HG02642 (cell line): ENCODE results near the gene MAST4.

Experiments used
- ATAC-seq: cut with Tn5 transposase; IDR thresholded peaks from one replicate; pipeline ENCODE4 v1.9.1; 2021; ENCODE audit warnings: mild to moderate bottlenecking; ENCODE audit not compliant: unreplicated experiment, poor library complexity

The MAST4 gene

DNA sequence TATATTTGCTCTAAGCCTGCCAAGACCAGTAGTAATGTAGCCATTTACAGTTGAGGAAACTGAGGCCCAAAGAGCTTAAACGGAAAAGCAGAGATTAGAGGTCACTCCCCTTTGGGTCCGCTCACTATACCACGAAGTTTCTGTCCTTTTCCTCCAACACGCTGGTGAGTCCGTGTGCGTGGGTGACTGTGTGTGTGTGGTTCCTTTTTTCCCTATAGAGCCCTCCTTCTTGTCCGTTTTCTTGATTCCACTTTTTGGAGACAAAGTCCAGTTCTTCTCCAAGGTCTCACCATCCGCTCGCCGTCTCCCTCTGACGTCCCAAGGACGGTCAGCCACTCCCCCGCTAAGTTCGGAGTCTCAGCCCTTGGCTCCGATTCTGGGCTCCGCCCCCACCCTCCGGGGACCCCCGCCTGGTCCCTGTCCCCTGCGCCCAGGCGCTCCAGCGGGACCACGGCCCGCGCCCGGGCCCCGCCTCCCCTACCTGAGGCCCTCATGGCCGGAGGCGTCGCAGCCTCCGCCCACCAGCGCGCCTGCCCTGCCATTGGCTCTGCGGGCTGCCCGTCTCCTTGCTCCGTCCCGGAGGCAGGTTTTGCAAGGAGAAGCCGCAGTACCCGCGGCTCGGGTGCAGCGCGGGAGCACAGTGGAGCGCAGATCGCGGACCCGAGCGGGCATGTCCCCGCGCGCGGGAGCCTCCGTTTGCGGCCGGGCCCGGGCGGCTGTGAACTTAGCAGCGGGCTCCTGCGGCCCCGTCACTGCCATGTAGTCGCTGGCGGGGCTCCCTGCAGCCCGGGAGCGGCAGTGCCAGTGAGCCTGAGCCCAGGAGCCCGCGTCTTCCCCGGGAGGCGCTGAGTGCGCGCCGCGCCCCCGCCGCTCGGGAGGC is at the start of gene MAST4:
TSS of gene MAST4 (plus strand) at position 638 of the 880 bp plus-strand sequence. CDS start 263 bp downstream, outside the sequence.
- peak; percentile 99 for ATAC-seq

GRCh38 chr5:66546541-66546940 is 49.7 kb upstream of the MAST4 start:
- no peak for ATAC-seq

DNA sequence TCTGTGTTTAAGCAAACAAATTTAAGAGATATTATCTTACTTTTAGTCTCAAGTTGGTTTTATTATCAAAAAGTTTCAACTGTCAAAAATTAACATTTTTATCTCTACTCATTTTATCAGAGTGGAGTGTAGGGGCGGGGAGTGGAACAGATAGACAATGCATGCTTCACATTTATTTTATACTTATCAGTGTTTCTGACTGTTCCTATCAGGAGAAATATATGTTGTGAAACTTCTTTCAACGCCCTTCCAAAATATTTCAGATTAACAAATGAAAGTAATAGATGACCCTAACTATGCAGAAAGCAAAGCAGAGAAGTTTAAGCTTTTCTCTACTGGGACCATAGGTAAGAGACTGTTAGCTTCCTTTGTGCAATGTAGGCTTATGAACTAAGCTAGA is 44.9 kb upstream of the MAST4 start:
- no peak for ATAC-seq

- ATAC-seq: no peak
Measured at GRCh38 chr5:66551945-66552344, 44.2 kb upstream of the MAST4 start.

GRCh38 chr5:66553368-66553912 is 42.8 kb upstream of the MAST4 start:
- ATAC-seq: no peak

DNA sequence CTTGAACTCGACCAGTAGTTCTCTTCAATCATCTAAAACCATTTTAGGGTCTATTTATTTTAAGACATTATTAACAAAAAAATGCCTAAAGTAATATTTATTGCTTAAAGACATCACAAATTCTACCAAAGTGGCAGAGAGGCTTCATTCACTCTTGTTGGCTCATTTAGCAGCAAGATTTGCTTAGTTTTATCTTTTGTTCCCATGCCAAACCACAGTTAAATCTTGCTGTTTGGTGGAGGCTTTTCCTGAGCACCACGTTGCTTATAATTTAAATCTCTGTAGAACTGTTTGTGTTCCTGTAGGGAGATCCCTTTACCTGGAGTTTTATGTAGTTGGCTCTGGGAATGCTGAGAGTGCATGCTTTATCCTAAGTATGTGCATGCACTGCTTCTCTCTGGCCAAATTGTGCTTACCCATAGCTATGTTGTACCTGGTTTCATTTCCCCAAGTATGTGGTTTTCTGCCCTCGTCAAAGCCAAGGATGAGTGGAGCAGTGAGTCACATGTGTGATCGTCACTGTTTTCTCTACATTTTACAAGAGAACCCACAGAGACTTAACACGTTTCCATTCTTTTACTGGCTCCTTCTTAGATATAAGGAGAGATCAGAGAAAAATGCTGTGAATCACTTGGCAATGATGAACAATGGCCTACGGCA is 42.1 kb upstream of the MAST4 start:
- ATAC-seq: peak; percentile 99

DNA sequence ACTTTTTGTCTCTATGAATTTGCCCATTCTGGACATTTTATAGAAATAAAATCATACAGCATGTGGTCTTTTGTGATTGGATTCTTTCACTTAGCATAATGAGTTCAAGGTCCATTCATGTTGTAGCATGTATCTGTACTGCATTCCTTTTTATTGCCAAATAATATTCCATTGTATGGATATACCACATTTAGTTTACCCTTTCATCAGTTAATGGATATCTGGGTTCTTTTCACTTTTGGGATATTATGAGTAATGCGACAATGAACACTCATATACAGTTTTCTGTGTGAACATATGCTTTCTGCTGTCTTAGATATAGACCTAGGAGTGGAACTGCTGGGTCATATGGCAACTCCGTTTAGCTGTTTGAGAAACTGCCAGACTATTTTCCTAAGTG is 41.3 kb upstream of the MAST4 start:
- no peak for ATAC-seq

- ATAC-seq: peak; percentile 40
Measured at GRCh38 chr5:66558560-66558959, 37.6 kb upstream of the MAST4 start.

GRCh38 chr5:66560371-66560770 is 35.8 kb upstream of the MAST4 start:
- no peak for ATAC-seq

- ATAC-seq: no peak
Measured at GRCh38 chr5:66561256-66561990, 34.8 kb upstream of the MAST4 start.

DNA sequence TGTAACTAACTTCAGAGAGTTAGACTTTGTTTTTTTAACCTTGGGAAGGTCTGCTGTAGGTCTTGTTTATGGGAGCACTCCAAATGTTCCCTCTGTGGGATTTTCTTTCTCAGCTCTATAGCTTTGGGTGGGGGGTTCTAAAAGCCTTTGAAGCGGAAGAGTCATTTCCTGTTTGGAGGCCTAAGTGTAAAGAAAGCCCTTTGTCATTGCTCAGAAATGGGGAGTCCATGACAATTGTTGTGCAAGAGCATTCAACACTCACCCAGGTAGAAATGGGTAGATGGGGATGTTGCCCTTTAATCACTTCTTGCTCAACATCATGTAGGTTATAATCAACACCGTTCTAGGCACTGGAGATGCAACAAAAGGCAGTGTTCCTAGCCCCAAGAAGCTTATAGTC is 30.3 kb upstream of the MAST4 start:
- no peak for ATAC-seq

GRCh38 chr5:66567474-66567873 is 28.7 kb upstream of the MAST4 start:
- ATAC-seq: no peak

- no peak for ATAC-seq
Measured at GRCh38 chr5:66570201-66570600, 26.0 kb upstream of the MAST4 start.

DNA sequence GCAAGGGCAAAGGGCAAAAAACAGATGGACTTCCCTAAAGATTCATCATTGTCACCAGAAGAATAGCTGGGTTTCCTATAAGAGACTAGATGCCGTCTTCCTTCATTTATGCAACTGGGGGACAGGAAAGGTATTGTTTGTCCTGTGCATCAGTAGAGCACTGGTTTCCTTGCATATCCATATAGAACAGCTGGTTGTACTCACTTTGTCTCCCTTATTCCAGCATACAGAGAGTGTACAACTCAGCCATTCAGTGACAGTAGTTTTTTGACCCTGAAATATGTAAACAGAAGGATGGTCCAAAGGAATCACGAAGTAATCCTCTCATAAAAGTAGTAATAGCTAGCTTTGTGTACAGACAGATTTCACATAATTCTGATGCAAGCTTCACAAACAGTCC is 22.5 kb upstream of the MAST4 start:
- ATAC-seq: no peak

DNA sequence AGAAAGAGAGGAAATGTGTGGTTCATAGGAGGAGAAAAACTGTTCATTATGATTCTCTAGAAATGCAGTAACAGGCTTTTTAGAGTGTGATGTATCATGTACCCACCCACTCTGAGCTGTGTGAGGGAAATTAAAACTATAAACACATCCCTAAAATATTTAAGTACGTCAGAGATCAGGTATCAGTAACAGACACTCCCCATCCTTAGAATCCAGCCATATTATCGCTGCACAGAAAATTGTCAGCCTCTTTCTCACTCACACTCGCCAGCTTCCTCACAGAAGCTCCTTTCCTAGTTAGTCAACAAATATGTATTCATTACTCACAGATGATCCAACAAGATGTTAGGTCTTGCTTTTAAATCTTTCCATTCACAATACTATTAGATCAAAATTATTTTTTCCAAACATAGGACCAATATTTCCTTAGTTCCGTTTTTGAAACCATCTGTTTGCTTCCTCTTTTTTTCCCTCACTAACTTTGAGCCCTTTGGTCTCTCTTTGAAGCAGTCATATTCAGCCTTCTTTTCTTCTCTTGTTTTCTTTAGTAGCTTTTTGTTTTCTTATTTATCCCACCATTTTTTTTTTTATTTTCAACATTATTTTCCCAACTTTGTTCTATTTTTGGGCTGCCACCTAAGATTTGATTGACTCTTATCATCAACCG is 13.6 kb upstream of the MAST4 start:
- ATAC-seq: no peak

- ATAC-seq: no peak
Measured at GRCh38 chr5:66585291-66585690, 10.9 kb upstream of the MAST4 start.

DNA sequence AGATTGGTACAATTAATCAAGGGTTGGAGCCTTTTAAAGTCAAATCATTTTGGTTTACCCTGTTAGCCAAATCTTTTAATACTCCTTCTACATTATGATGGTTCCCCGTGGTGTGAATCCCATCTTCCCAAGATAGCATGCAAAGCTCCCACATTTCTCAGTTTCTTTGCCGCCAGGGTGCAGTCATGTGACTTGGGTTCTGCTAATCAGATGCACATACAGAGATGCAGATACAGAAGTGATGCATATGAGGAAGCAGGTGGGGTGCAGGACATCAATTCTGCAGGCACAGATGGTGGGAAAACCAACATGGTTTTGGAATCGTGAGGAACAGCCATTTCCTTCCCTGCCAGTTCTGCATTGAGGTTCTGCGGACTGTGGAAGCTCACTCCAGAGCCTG is 8.4 kb upstream of the MAST4 start:
- ATAC-seq: no peak

DNA sequence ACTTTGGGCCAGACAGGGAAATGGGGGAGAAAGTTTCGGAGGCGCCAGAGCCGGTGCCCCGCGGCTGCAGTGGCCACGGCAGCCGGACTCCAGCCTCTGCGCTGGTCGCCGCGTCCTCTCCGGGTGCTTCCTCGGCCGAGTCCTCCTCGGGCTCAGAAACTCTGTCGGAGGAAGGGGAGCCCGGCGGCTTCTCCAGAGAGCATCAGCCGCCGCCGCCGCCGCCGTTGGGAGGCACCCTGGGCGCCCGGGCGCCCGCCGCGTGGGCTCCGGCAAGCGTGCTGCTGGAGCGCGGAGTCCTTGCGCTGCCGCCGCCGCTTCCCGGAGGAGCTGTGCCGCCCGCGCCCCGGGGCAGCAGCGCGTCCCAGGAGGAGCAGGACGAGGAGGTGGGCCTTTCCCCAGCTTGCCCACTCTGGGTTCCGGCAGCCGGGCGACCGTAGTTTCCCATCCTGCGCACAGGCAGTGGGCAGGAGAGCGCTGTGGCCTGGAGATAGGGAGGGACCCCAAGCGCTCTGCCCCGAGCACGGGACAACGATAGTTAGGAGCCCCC is 516 bp downstream of the MAST4 start:
- ATAC-seq: peak; percentile 30

- no peak for ATAC-seq
Measured at GRCh38 chr5:66597183-66597757, 1.1 kb downstream of the MAST4 start.

DNA sequence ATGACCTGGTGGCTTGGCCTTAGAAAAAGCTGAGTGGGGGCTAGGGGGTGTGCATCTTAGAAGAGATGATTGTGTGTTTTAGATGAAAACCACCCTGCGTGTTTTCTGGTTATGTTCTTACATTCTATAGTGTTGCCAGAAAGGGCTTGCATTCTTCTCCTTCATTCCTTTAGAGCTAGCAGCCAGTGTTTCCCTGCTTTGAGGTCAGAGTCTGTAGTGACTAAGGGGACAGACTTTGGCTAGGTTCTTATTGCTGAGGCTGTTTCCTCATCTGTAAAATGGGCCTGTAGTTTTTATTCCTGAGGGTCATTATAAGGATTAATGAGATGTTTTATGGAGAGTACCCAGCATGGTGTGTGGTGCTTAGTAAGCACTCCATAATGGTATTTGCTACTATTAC is 6.4 kb downstream of the MAST4 start:
- no peak for ATAC-seq
